ENCODE results near the gene KAT6B. TPM values are rescaled to one million over a fixed set of nuclear protein-coding genes. Genes with fewer than 3 reads are reported as not detected.

KAT6B gene
- total RNA-seq, 1 donor from 2014 or later: 15.6 TPM

DNA sequence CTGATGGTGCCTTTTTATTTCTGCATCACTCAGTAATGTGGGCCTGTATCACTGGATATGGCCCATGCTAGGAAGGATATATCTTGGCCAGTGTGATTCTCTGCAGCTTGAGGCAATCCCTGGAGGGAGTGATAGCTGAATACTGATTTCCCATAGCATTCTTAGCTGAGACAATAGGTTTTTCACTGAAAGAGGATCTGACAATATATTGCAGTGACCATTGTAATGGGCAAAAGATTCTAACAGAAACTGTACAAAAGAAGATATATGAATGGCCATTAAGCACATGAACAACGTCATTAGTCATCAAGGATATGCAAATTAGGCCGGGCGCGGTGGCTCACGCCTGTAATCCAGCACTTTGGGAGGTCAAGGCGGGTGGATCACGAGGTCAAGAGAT lies 117.8 kb downstream of the KAT6B start:
- DNase-seq (ENCODE audit: extremely low read depth, low read depth, low spot score): no peak

DNA sequence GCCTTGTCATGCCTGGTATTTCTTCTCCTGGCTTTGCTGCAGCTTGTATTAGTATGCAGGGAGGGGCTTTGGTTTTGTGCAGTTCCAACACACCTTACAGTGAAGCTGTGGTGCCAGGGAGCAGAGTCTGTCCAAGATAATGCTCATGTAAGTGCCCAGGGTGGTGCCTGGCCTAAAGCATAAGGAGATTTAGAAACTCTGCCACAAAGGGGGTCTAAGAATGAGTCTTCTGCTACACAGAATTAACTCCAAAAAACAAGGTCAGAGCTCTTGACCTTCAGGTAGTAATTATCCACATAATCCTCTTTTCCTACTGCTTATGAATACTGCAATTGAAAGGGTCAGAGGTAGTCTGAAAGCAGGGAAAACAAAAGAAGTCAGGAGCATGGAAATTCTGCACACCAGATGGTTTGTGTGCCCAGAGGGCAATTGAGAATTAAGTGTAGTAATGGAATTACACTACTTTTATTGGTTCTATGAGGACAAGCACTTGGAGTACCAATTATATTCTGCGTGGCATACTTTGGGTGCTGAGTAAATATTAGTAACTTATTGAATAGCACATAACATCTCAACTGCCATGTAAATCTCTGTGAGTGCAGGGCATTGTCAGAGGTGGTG lies 121.5 kb downstream of the KAT6B start:
- DNase-seq (ENCODE audit: extremely low read depth, low read depth, low spot score): no peak

DNA sequence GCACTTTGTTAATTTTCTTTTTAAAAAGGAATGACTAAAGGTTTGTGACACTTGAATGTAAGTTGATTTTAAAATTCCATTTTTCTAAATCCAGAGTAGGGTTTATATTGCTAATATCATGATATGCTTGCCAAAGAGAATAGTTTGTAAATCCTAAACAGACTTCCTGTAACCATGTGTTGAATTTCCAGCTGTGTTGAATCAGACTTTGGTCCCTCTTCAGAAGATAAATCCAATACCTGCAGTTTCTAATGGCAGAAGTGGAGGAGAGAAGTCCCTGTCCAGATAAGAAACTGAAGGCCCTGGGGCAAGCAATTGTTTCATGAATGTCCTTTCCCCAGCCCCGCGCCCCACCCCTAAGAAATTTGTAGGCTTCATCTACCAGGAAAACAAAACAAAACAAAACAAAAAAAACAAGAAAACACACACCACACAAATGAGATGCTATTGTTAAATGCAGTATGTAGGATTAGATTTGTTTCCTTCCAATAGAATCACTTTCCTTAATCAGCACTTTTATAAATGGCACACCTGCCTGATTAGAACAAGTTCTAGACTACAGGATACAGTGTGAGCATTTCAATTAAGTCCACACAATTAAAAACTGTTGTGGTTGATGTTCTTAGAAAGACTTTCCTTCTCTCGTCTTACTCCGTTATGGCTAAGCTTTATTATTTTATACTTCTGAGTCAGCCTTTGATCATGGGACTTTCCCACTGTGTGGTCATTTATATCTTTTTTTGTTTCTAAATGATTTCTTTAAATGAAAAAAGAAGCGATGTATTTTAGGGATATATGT lies 122.8 kb downstream of the KAT6B start:
- no peak for DNase-seq (ENCODE audit: extremely low read depth, low read depth, low spot score)

DNA sequence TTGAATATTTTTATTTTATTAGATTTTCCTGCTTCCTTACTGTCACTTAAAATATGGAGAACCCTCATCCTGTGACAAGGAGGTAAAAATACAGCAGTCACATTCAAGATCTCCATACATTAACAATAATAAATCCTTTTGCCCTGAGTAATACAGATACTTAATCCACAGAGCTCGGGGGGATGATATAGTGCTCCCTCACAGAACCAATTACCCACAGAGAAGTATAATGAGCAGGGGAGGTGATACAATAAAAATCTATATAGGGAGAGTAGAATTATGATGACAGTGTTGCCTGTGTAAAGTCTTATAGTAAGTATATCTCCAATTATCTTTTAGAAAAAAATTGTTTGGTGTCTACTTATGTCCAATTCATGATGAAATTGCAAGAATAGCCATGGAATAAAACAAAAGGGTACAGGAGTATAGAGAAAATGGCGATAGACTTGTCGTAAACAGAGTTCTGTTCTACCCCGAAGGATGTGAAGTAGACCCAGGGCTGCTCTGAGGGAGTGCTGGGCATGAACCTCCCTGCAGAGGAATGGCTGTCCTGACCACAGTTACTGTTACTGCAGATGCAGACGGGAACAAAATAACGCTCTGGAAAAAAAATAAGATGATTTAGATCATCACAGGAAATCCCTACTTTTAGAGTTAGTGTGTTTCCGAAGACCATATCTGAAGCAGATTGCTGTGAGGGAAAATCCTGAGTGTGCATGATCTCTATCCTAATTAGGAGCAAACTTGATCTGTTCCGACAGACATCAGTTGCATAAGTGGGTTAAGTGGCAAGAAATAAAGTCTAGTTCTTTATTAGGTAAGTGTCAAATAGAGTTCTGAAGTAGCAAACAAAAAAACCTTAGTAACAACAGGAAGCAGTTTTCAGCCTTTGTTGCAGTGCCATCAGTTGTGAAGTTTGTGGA lies 123.7 kb downstream of the KAT6B start:
- no peak for DNase-seq (ENCODE audit: extremely low read depth, low read depth, low spot score)

DNA sequence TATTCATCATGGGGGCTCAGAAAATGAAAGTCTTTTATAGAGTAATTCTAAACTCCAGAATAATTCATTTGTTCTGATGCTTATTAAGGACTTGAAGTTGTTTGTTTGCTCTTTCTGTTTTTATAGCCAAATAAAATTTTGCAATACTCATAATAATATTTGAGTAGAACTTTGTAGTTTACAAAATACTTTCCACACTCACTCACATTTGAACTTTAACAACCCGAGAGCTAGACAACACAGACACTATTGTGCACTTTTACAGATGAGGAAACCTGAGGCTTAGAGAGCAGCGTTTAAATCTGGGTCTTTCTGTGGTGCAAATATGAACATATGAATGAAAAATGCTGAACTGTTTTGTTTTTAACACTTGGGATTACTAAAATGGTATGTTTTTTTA lies 126.8 kb downstream of the KAT6B start:
- no peak for DNase-seq (ENCODE audit: extremely low read depth, low read depth, low spot score)

DNA sequence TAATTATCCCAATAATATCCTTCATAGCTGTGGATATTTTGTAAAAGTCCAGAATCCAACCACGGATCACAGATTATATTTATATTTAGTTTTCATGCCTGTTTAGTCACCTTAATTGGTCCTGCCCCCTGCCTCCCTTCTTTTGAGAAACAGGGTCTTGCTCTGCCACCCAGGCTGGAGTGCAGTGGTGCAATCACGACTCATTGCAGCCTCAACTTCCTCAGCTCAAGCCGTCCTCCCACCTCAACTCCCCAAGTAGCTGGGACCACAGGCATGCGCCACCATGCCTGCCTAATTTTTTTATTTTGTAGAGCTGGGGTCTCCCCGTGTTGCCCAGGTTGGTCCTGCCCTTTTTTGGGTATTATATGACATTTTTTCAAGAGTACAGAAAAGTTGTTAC lies 129.4 kb downstream of the KAT6B start:
- DNase-seq (ENCODE audit: extremely low read depth, low read depth, low spot score): no peak

DNA sequence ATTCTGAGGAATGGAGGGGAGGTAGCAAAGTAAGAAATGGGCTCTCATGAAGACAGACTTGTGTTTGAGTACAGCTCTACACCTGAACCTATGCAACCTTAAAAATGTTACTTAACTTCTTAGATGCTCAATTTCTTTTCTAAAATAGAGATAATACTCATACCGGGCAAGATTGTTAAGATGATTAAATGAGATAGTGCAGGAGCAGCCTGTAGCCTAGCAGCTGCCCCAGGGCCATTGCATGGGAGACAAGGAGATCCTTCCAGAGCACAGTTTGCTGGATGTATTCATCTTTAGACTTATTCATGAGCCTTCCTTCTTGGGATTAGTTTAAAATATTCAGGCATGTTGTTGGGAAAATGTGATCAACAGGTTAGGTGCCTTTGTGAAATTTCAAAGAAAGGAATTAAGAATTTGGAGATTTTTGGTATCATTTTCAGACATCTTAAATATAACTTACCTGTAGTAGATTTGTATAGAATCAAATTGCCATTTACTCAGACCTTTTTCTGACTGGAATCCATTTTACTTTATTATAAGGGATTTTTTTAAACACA lies 130.2 kb downstream of the KAT6B start:
- no peak for DNase-seq (ENCODE audit: extremely low read depth, low read depth, low spot score)

DNA sequence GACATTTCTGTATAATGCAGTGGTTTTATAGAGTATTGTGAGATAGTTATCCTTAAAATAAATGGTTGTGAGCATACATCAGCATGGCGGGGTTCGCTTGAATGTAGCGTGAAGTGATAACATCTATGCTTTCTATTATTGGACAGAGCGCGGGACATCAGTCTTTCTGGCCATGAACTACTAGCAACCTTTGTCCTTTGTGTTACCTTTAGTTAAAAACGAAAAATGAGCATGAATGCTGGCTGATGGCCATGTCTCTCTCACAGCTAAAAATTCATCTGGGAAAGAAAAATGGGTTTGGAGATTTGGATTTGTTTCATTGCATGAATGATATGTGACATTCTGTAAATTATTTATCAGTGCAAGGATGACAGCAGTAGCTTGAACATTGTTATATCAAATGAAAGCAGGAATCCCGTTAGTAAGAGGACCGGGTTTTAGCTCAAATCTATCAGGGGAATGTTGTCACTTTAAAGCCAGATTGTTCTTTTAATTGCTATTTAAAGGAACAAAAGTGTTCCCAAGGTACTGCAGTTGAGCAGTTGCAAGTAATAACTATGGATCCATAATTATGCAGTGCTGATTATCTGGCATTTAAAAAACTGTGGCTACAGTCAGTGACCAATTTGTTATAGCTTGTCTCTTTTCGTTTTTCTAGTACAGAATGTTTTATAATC lies 131.0 kb downstream of the KAT6B start:
- DNase-seq (ENCODE audit: extremely low read depth, low read depth, low spot score): no peak

DNA sequence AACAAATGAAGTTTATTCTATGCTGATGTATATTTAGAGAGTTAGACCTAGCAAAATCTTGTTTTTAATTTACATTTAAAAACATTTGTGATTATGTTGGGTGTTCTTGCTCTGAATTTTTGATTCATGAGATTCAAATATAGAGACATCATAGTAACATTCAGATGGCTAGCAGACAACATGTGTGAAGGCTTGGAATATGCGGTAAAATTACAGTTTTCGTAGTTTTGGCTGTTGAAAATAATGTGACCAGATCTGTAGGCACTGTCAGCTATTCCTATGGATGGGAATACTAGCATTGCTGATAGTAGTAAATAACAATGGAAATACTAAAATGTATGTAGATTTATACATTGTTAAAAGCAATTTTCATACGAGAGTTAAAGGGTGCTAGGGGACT lies 131.9 kb downstream of the KAT6B start:
- no peak for DNase-seq (ENCODE audit: extremely low read depth, low read depth, low spot score)

DNA sequence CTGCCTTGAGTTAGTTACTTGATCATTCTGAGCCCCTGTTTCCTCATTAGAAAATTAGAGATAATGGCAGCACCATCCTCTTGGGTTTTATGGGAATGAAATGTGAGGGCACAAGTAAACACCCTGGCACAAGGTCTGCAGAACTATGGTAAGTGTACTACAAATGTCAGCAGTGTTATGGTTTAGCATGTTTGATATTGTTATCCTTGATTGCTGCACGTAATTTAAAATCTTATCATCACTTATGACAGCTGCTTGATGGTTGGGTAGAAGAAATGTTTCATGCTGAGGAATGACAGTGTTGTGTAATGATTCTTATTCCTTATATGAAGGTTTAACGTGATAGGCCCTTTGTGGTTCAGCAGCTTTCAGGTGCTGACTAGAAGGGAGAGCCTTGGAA lies 134.3 kb downstream of the KAT6B start:
- DNase-seq (ENCODE audit: extremely low read depth, low read depth, low spot score): no peak

DNA sequence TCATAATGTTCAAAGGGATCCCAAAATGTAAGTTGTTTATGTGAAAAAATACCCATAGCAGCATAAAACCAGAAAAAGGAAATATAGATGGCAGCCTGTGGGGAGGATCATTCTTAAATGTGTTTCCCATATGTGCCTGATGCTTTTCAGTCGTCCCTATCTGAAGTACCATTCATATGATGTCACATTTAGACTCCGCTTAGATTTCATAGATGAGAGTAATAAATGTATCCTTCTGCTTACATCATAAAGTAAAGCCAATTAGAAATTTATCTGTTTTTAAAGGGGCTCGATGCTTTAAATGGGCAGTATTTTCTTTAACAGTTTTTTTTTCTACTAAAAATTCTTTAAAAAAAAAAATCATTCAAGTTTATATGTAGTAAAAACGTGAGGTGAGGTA lies 136.1 kb downstream of the KAT6B start:
- no peak for DNase-seq (ENCODE audit: extremely low read depth, low read depth, low spot score)

DNA sequence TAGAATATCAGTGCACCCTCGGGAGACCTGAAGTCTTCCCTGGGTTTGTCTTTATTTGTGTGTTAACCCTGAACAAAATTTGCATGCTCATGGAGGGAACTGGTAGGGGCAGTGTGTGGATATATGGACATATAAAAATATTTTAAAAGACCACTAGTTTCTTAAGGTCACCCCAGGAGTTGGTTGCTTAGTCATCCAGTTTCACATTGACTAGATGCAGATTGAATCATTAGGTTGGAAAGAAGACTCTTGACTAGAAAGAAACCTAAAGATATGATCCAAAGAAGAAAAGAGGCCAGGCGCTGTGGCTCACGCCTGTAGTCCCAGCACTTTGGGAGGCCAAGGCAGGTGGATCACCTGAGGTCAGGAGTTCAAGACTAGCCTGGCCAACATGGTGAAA lies 137.1 kb downstream of the KAT6B start:
- DNase-seq (ENCODE audit: extremely low read depth, low read depth, low spot score): no peak

DNA sequence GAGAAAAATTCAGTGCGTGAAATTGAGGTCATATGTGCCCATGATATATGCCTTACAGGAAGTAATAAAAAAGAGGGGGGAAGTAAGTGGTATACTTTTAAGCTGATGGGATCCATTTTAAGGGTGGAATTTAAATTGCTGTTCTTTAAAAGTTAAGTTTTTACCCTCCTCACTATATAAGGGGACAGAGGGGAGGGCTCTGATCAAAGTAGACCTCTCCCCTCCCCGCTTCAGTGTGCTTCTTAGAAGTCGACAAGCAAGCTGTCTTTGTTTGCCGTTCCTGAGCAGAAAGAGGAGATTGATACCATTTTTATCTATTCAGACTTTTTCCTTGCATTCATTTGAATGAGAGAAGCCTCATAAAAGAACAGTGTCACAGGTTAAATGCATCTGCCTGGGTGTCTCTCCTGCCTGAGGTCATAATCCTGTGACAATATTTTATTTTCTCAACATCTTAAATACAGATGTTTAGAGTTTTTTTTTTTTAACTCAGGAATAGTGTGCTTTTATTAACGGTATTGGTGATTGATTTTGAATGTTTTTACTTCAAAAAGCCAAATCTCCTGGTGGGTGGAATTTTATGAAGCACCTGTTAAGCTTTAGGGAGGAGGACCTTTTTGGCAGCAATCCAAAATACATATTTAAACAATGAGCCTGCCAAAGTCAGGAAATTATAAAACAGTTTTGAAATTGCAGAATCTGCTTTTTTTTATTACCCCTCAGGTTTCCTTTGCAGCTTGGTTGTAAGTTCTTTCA lies 141.7 kb downstream of the KAT6B start:
- DNase-seq (ENCODE audit: extremely low read depth, low read depth, low spot score): peak; percentile 23

DNA sequence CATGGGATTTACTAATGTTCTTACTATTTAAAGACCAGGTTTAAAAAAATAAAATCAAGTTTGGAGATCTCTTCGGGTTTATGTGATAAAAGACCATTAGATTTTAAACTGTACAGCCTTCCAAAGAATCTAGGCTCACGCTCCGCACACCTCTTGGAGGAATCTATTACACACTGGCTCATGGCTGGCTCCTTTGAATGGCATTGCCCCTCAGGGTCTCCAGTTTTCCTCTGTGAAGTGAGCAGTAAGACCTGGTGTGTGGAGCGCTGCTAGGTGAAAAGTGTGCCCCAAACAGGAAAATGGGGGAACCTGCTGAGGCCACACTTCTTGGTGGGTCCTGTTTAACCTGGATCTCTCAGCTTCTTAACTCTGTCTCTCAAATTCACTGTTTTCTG lies 142.3 kb downstream of the KAT6B start:
- no peak for DNase-seq (ENCODE audit: extremely low read depth, low read depth, low spot score)

DNA sequence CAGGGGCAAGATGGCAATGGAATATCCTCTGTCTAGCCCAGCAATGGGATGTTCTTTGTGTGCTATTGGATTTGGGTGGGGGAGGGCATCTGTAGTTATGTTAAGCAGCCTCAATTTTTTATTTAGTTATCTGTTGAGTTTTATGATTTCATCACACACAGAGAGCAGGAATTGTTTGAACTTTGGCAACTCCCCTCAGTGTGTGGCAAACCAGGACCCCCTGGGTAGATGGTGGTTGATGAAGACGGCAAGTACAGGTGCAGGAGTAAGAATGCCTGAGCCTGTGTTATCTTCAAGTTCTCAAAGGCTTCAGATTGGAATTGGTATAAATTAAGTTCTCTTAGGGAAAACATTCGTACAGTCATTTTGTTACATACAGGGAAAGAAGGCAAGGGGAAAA lies 142.7 kb downstream of the KAT6B start:
- no peak for DNase-seq (ENCODE audit: extremely low read depth, low read depth, low spot score)

DNA sequence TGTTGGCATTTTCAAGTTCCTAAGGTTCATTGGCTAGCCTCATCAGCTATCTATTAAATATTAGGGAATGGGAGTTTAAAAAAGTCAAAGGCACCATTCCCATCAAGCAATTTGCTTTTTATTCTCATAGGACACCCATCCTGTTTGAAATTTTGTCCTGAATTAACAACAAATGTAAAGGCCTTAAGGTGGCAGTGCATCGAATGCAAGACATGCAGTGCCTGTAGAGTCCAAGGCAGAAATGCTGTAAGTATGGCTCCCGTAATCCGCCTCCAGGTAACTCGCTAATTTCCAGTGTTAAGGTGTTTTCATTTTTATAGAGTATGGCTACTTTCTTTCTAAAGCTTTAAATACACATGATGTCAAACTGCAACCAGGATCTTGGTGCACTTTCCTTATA lies 143.1 kb downstream of the KAT6B start:
- no peak for DNase-seq (ENCODE audit: extremely low read depth, low read depth, low spot score)

DNA sequence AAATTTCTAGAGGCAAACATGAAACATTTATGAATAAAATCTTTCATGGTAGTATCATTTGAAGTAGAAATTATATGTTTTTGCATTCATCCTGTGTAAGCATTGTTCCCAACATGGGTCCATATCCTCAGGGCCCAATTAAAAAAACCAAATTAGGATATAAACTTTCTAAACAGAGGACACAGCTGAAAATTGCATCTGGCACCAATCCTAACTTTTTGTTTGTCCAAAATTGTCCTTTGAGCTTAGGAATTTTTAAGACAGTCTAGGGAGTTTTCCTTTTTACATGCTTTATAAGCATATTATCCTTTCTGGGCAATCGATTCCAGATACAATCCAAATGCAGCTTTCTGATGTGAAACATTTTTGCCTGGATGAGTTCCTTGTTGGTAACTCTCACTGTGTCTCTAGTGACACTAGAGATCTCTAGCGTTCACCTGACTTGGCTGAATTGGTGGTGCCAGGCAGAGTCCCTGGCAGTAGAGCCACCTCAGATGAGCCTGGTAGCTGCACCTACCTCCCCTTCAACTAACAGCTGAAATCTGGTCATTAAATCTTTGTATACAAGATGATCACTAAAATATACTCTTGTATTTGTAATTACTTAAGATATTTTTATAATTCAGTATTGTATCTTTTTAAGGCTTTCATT lies 147.5 kb downstream of the KAT6B start:
- no peak for DNase-seq (ENCODE audit: extremely low read depth, low read depth, low spot score)

DNA sequence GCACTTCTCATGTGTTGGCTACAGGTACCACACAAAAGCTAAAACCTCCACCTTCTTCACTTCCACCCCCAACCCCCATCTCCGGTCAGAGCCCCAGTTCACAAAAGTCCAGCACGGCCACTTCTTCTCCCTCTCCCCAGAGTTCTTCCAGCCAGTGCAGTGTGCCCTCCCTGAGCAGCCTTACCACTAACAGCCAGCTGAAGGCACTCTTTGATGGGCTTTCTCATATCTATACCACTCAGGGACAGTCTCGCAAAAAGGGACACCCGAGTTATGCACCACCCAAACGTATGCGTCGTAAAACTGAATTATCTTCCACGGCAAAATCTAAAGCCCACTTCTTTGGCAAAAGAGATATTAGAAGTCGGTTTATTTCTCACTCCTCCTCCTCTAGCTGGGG lies 149.4 kb downstream of the KAT6B start:
- DNase-seq (ENCODE audit: extremely low read depth, low read depth, low spot score): no peak

DNA sequence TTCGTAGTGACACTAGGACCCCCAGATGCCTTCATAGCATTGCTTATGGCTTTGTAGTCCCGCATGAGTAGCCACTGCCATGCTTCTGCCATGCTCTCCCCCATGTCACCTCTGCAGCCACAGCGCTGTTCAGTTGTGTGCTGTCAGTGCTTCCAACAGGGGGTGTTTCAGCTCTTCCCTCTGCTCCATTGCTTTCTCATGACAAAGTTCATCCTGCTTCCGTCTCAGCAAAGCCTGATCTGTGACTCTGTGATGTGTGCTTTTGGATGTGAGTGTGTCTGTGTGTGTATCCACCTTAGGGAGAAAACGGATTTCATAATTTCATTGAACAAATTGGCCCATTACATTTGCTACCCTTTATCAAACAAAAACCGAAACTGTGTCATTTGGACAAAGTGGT lies 150.2 kb downstream of the KAT6B start:
- no peak for DNase-seq (ENCODE audit: extremely low read depth, low read depth, low spot score)

Measured in glomerular endothelial cell (primary cell).